GM21723 (cell line): ENCODE measurements around the gene RBP5.

Experiments used
- ATAC-seq: cut with Tn5 transposase; IDR thresholded peaks from one replicate; pipeline ENCODE4 v1.9.1; 2021; ENCODE audit warnings: mild to moderate bottlenecking, moderate library complexity; ENCODE audit not compliant: unreplicated experiment

Gene RBP5

GRCh38 chr12:7076493-7076892 lies 52.2 kb downstream of the RBP5 start:
- no peak for ATAC-seq

GRCh38 chr12:7075939-7076338 lies 52.8 kb downstream of the RBP5 start:
- no peak for ATAC-seq

- ATAC-seq: no peak
Measured at GRCh38 chr12:7075518-7075917, 53.2 kb downstream of the RBP5 start.

GRCh38 chr12:7073946-7074345 lies 54.7 kb downstream of the RBP5 start:
- ATAC-seq: no peak
